Lower lobe of right lung (tissue), 2 donors: ENCODE measurements around the gene EDEM1. TPM values are rescaled to one million over a fixed set of nuclear protein-coding genes. Genes with fewer than 3 reads are reported as not detected.

Experiments
- ATAC-seq, 2 donors: fragments of 200-7000 bp; cut with Tn5 transposase; one replicate each; pipeline ENCODE4 v1.9.1; 2020 to 2022; ENCODE audit warnings: mild to moderate bottlenecking in 2 of 2, moderate library complexity in 2 of 2
- DNase-seq: peaks from one replicate; pipeline ENCODE4 v3.0.0-alpha.2; 2020
- H3K27ac ChIP-seq: fragments of 200-600 bp; one replicate; pipeline ENCODE4 v1.8.0; 2022
- H3K27me3 ChIP-seq: fragments of 200-600 bp; one replicate; pipeline ENCODE4 v1.8.0; 2022; ENCODE audit warnings: low read depth
- H3K36me3 ChIP-seq: fragments of 200-600 bp; one replicate; pipeline ENCODE4 v1.8.0; 2022; ENCODE audit warnings: mild to moderate bottlenecking
- H3K4me1 ChIP-seq: fragments of 200-600 bp; one replicate; pipeline ENCODE4 v1.8.0; 2022
- H3K4me3 ChIP-seq: fragments of 200-600 bp; one replicate; pipeline ENCODE4 v1.8.0; 2022; ENCODE audit warnings: mild to moderate bottlenecking
- H3K9me3 ChIP-seq: fragments of 200-600 bp; one replicate; pipeline ENCODE4 v1.8.0; 2022
- intact Hi-C: fragments of 100-400 bp; cut with DNase I; formaldehyde crosslinking; loops from one replicate; pipeline ENCODE4 v1.11.0; 2022
- total RNA-seq: library from RNA; stranded (reverse); fragmentation: NEBNext Ultra II Directional; extraction: Animal tissue kit (Norgen Biotek cat#: 25700); gene quantifications from one replicate; pipeline ENCODE4 v1.2.1, GENCODE V29; 2021
- TF ChIP-seq, protein P1 (sequence below): fragments of 200-600 bp; IDR thresholded peaks from one replicate; pipeline ENCODE4 v1.8.0; 2022; ENCODE audit warnings: antibody characterized with exemption, mild to moderate bottlenecking
- donor health status: DM: no; HTN: yes; CAD: no; lungs with severe emphysema.

The EDEM1 gene
- total RNA-seq, 1 donor from 2014 or later, result 76.5 TPM

DNA sequence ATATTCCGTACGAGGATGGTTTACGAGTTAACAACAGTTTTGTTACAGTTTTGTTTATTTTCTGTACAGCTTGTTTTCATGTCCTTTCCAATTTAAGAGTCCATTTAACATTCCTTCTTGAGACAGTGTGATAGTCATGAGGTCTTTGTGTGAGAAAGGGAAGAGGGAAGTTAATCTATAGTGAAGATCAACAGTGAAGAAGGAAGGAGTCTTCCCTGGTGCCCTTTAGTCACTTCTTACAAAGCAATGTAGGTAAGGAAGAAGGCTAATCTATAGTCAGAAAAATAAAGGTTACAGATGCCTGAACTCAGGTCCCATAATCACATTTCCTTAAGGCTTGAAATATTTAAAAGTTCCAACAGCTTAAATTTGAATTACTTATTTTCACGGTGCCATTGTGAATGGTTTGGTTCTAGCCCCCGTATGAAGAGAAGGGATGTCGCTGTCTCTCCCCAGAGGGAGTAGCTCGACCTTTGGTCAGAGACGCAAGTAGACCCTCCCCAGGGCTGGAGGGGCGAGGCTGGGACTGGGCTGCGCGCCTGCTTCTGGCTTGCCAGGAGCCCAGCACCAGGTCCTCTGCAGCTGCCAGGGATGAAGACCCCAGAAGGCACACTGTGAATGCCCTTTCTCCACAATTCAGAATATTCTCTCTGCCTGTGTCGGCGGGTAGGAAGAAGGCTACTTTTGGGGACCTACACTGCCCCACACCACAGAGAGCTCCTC, 34.9 kb downstream of the EDEM1 start:
- Histone ChIP-seq H3K4me1 (peaks cover 15% of the 10 kb centered on the region), H3K27ac (no peak overlapping the region), H3K27me3 (no peaks in the 10 kb centered on the region), H3K9me3 (no peaks in the 10 kb centered on the region), H3K4me3 (no peak overlapping the region), H3K36me3 (peaks cover 25% of the 10 kb centered on the region)
- intact Hi-C loops, result no loop called here
- DNase-seq (no peak), ATAC-seq (no peak)
- TF ChIP-seq, protein P1, sequence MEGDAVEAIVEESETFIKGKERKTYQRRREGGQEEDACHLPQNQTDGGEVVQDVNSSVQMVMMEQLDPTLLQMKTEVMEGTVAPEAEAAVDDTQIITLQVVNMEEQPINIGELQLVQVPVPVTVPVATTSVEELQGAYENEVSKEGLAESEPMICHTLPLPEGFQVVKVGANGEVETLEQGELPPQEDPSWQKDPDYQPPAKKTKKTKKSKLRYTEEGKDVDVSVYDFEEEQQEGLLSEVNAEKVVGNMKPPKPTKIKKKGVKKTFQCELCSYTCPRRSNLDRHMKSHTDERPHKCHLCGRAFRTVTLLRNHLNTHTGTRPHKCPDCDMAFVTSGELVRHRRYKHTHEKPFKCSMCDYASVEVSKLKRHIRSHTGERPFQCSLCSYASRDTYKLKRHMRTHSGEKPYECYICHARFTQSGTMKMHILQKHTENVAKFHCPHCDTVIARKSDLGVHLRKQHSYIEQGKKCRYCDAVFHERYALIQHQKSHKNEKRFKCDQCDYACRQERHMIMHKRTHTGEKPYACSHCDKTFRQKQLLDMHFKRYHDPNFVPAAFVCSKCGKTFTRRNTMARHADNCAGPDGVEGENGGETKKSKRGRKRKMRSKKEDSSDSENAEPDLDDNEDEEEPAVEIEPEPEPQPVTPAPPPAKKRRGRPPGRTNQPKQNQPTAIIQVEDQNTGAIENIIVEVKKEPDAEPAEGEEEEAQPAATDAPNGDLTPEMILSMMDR, result no peak

GRCh38 chr3:5226783-5227182, 39.3 kb downstream of the EDEM1 start:
- intact Hi-C loops, result no loop called here
- Histone ChIP-seq H3K36me3 (peaks cover 5% of the 10 kb centered on the region), H3K4me1 (no peaks in the 10 kb centered on the region), H3K9me3 (no peaks in the 10 kb centered on the region), H3K4me3 (no peak overlapping the region), H3K27ac (no peak overlapping the region), H3K27me3 (no peaks in the 10 kb centered on the region)
- DNase-seq, result no peak
- TF ChIP-seq, protein P1, result peak; percentile 22
- ATAC-seq, result no peak

GRCh38 chr3:5227812-5228211, 40.3 kb downstream of the EDEM1 start:
- no peaks in the 10 kb centered on the region for H3K4me1 ChIP-seq
- no peaks in the 10 kb centered on the region for H3K27me3 ChIP-seq
- TF ChIP-seq, protein P1, result no peak
- no peaks in the 10 kb centered on the region for H3K9me3 ChIP-seq
- DNase-seq (no peak), ATAC-seq (peak in 1 of 2 donors; percentile 42)
- no peak overlapping the region for H3K27ac ChIP-seq
- intact Hi-C loops, result no loop called here
- no peak overlapping the region for H3K4me3 ChIP-seq
- peaks cover 2% of the 10 kb centered on the region for H3K36me3 ChIP-seq

DNA sequence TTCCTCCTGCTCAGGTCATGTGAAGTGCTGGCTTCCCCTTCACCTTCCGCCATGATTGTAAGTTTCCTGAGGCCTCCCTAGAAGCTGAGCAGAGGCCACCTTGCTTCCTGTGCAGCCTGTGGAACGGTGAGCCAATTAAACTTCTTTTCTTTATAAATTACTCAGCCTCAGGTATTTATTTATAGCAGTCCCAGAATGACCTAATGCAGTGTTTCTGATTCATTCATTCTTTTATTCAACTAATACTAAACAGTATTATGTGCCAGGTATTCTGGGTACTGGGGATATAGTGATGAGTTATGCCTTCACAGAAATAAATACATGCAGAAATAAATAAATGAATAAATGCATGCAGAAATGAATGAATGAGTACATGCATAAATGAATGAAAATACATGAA, 41.9 kb downstream of the EDEM1 start:
- Histone ChIP-seq H3K27me3 (no peaks in the 10 kb centered on the region), H3K27ac (no peak overlapping the region), H3K4me3 (no peak overlapping the region), H3K4me1 (no peaks in the 10 kb centered on the region), H3K36me3 (no peaks in the 10 kb centered on the region), H3K9me3 (no peaks in the 10 kb centered on the region)
- intact Hi-C loops, result no loop called here
- DNase-seq, result no peak
- TF ChIP-seq, protein P1, result no peak
- ATAC-seq, result no peak

DNA sequence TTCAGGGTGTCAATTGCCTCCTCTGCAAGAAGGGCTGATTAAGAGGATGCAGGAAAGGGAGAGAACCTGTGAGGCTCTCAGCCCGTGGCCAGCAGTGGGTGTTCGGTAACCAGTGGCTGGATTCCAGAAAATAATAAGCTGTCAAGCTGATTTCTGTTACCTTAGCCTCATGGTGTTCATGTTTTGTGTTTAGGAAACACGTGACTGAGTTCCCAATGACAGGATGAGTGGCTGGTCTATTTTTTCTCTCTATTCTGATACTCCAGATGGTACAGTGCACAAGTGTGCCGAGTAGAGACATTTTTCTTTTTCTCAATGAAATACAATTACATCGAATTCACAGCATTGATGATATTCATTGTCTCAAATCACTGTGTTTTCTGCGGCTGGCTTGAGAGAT, 43.6 kb downstream of the EDEM1 start:
- intact Hi-C loops, result no loop called here

More for the DNA sequence above, 43.6 kb downstream of the EDEM1 start:
- no peak overlapping the region for H3K27ac ChIP-seq
- TF ChIP-seq, protein P1, result no peak
- no peaks in the 10 kb centered on the region for H3K27me3 ChIP-seq
- ATAC-seq, result no peak
- no peak for DNase-seq
- no peaks in the 10 kb centered on the region for H3K4me1 ChIP-seq
- H3K9me3 ChIP-seq, result no peaks in the 10 kb centered on the region
- no peak overlapping the region for H3K4me3 ChIP-seq
- no peaks in the 10 kb centered on the region for H3K36me3 ChIP-seq
